ENCODE data around the gene LMBRD2. TPM values are rescaled to one million over a fixed set of nuclear protein-coding genes. Genes with fewer than 3 reads are reported as not detected.

LMBRD2 gene
- polyA plus RNA-seq, 1 donor: 13.7 TPM

DNA sequence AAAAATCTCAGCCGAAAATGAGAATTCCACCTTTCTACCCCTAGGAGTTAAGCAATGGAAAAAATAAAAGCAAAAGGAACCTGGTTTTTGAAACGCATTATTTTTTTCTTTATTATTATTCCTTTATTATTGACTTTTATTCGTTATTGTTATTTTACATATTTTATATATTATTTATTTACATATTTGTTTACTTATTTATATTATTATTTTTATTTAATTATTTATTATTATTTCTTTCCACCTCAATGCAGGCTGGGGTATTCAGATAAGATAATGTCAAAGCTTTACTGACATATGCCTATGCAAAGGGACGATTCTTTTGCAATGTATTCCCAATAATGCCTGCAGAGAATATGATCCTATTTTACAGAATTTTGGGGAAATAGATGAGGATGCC lies 101.7 kb downstream of the LMBRD2 start:
- no peak for DNase-seq (ENCODE audit: low read depth)

Other genes with a start within 250 kb of the LMBRD2 start
- gene CAPSL, start 213.3 kb downstream of the LMBRD2 start, polyA plus RNA-seq (ENCODE audit: insufficient read length): not detected
- 36.1 TPM for gene UGT3A1, start 160.5 kb downstream of the LMBRD2 start, polyA plus RNA-seq (ENCODE audit: insufficient read length)
- gene UGT3A2, start 85.0 kb downstream of the LMBRD2 start, polyA plus RNA-seq (ENCODE audit: insufficient read length): 0.68 TPM
- gene SKP2, start 224 bp upstream of the LMBRD2 start, polyA plus RNA-seq (ENCODE audit: insufficient read length): 44.9 TPM
- gene NADK2, start 90.0 kb upstream of the LMBRD2 start, polyA plus RNA-seq (ENCODE audit: insufficient read length): 38.2 TPM
- gene RANBP3L, start 150.0 kb upstream of the LMBRD2 start, polyA plus RNA-seq (ENCODE audit: insufficient read length): 0.47 TPM